Hair follicle dermal papilla cell (primary cell): ENCODE measurements around the gene ADAM29. TPM values are rescaled to one million over a fixed set of nuclear protein-coding genes. Genes with fewer than 3 reads are reported as not detected.

Experiments used
- small RNA-seq: library from RNA; depleted of rRNA; stranded (forward); fragments of <200 nt; gene quantifications from one replicate; pipeline ENCODE3, GENCODE V24; 2012
- total RNA-seq: library from RNA; depleted of rRNA; stranded (reverse); fragments of >200 nt; gene quantifications from 2 replicates; pipeline ENCODE4 v1.2.3, GENCODE V29; 2012

The ADAM29 gene
- not detected in 2 replicates for total RNA-seq

GRCh38 chr4:174918058-174918457 is at the start of gene ADAM29:
TSS of gene ADAM29 (plus strand) at chr4:174918358. CDS start at chr4:174975526, 57,168 bp downstream.

Small RNA genes lying within 50 kb of the gene (small RNA-seq; reads per million reads assigned to genes)
- not detected for gene AC105914.1

Other genes with a start within 250 kb of the ADAM29 start
- gene GLRA3, start 89.1 kb upstream of the ADAM29 start, total RNA-seq, result under 0.01 TPM in 1 of 2 replicates, not detected in the other